ENCODE results near the gene ARHGAP6.

DNA sequence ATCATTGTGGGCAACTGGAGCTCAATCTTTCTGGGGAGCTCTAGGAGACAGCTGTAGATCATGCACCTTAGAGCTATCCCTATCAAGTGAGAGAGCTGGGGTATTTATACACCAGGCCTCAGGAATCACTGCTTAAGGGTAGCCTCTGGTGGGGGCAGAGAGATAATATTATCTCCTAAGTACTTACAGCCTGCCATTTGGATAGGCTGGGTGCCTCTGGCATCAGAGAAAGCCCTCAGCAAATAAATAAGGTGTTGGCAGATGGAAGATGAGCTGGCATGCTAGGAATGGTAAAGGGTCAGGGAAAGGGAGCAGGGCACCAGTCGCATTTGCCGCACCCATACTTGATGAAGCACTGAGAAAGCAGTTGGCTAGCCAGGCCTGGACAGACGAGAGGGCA, 478.7 kb downstream of the ARHGAP6 start:
- TF ChIP-seq, protein P1, sequence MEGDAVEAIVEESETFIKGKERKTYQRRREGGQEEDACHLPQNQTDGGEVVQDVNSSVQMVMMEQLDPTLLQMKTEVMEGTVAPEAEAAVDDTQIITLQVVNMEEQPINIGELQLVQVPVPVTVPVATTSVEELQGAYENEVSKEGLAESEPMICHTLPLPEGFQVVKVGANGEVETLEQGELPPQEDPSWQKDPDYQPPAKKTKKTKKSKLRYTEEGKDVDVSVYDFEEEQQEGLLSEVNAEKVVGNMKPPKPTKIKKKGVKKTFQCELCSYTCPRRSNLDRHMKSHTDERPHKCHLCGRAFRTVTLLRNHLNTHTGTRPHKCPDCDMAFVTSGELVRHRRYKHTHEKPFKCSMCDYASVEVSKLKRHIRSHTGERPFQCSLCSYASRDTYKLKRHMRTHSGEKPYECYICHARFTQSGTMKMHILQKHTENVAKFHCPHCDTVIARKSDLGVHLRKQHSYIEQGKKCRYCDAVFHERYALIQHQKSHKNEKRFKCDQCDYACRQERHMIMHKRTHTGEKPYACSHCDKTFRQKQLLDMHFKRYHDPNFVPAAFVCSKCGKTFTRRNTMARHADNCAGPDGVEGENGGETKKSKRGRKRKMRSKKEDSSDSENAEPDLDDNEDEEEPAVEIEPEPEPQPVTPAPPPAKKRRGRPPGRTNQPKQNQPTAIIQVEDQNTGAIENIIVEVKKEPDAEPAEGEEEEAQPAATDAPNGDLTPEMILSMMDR (IDR thresholded peaks at IDR 0.05), result no peak
- TF ChIP-seq POLR2A (IDR thresholded peaks at IDR 0.05), result no peak
- no peak for TF ChIP-seq POLR2AphosphoS5 (IDR thresholded peaks at IDR 0.05)
